Endothelial cell of umbilical vein (primary cell): ENCODE data around the gene STAB1. TPM values are rescaled to one million over a fixed set of nuclear protein-coding genes. Genes with fewer than 3 reads are reported as not detected.

ENCODE experiments used
- BruUV-seq: library from RNA; stranded (reverse); fragments of 400-500 nt; replicated peaks from 2 replicates; lab custom pipeline; 2021; lab: Mats Ljungman, UMichigan
- CTCF ChIA-PET: fragments of 300-600, 350-600 bp; sonication (Branson Sonifier 250); formaldehyde crosslinking; loops from one replicate; lab custom pipeline; 2021; ENCODE audit warnings: antibody characterized with exemption, inconsistent platforms; lab: Charles Lee
- POLR2A ChIA-PET: fragments of 300-600, 350-600 bp; sonication (Branson Sonifier 250); formaldehyde crosslinking; loops from one replicate; lab custom pipeline; 2021; ENCODE audit warnings: antibody characterized with exemption, inconsistent platforms; lab: Charles Lee
- DNase-seq: peaks from one replicate; pipeline ENCODE4 v3.0.0-alpha.2; 2011; ENCODE audit warnings: low read depth, low spot score
- FAIRE-seq: peaks from 2 replicates; lab custom pipeline; 2011; peaks lifted over from hg19 to GRCh38; lab: Jason Lieb, UNC
- H2AFZ ChIP-seq: 2 replicates; pipeline ENCODE4 v1.6.0; 2012; ENCODE audit warnings: low read depth, low read length, control low read depth, inconsistent platforms
- H3K27ac ChIP-seq: 2 replicates; pipeline ENCODE4 v1.5.1; 2011; ENCODE audit warnings: low read depth, mild to moderate bottlenecking, control low read depth, low read length, moderate library complexity; ENCODE audit not compliant: insufficient read depth
- H3K27me3 ChIP-seq, 2 experiments: 2 replicates each; pipeline versions ENCODE4 v1.6.0 to v1.6.1; 2011; ENCODE audit warnings: low read length in 2 of 2, mixed read lengths in 1 of 2; ENCODE audit not compliant: control insufficient read depth in 2 of 2, insufficient read depth in 2 of 2
- H3K36me3 ChIP-seq, 2 experiments: 2 replicates in 1 of 2; 3 replicates in 1 of 2; pipeline ENCODE4 v1.5.1; 2011; ENCODE audit warnings: low read length in 2 of 2, mild to moderate bottlenecking in 1 of 2, moderate library complexity in 1 of 2; ENCODE audit not compliant: control insufficient read depth in 2 of 2, insufficient read depth in 2 of 2; ENCODE audit errors: extremely low read depth in 1 of 2
- H3K4me1 ChIP-seq: 3 replicates; pipeline ENCODE4 v1.5.1; 2011; ENCODE audit warnings: mild to moderate bottlenecking, low read length; ENCODE audit not compliant: control insufficient read depth, insufficient read depth; ENCODE audit errors: extremely low read depth
- H3K4me2 ChIP-seq: 2 replicates; pipeline ENCODE4 v1.6.1; 2011; ENCODE audit warnings: low read length, control low read depth, mixed read lengths; ENCODE audit not compliant: insufficient read depth
- H3K4me3 ChIP-seq, 3 experiments: fragments of 200-600 bp in 1 of 3; sonication (generic), shearing (Covaris generic) in 1 of 3; replicated peaks in 1 of 3; 2 replicates each; pipeline ENCODE4 v1.5.1; 2011 to 2016; ENCODE audit warnings: control low read depth in 3 of 3, low read length in 3 of 3, mild to moderate bottlenecking in 2 of 3, inconsistent platforms in 1 of 3, low read depth in 1 of 3, moderate library complexity in 1 of 3; ENCODE audit not compliant: insufficient read depth in 1 of 3
- H3K79me2 ChIP-seq: 2 replicates; pipeline ENCODE4 v1.6.0; 2012; ENCODE audit warnings: low read length, inconsistent platforms; ENCODE audit not compliant: control insufficient read depth, insufficient read depth
- H3K9ac ChIP-seq: replicated peaks from 2 replicates; pipeline ENCODE3; 2011; ENCODE audit warnings: low read length, control low read depth; ENCODE audit not compliant: insufficient read depth; ENCODE audit errors: extremely low read depth
- H3K9me1 ChIP-seq: replicated peaks from 3 replicates; pipeline ENCODE4 v1.6.0; 2011; ENCODE audit warnings: mild to moderate bottlenecking, low read length; ENCODE audit not compliant: control insufficient read depth, insufficient read depth; ENCODE audit errors: extremely low read depth
- H3K9me3 ChIP-seq: replicated peaks from 2 replicates; pipeline ENCODE4 v1.5.1; 2012; ENCODE audit warnings: low read length, inconsistent platforms; ENCODE audit not compliant: control insufficient read depth, insufficient read depth
- H4K20me1 ChIP-seq: replicated peaks from 2 replicates; pipeline ENCODE3; 2011; ENCODE audit warnings: mild to moderate bottlenecking, low read length; ENCODE audit not compliant: control insufficient read depth, insufficient read depth; ENCODE audit errors: extremely low read depth
- EZH2 ChIP-seq: IDR thresholded peaks from 2 replicates; pipeline ENCODE4 v1.6.1; 2012; ENCODE audit warnings: borderline replicate concordance, low read depth, mild to moderate bottlenecking, moderate library complexity, low read length, inconsistent platforms; ENCODE audit not compliant: severe bottlenecking
- JUN ChIP-seq: IDR thresholded peaks from 2 replicates; pipeline ENCODE4 v1.6.1; 2011; ENCODE audit warnings: borderline replicate concordance, low read depth; ENCODE audit not compliant: insufficient read length, insufficient read depth
- MYC ChIP-seq: IDR thresholded peaks from one replicate; pipeline ENCODE4 v1.6.1; 2011; ENCODE audit warnings: mild to moderate bottlenecking, low read depth, low read length
- POLR2A ChIP-seq: IDR thresholded peaks from 2 replicates; pipeline ENCODE4 v1.6.1; 2012; ENCODE audit warnings: low read depth, mild to moderate bottlenecking, control low read depth, low read length
- POLR2AphosphoS5 ChIP-seq: IDR thresholded peaks from 2 replicates; pipeline ENCODE4 v1.6.1; 2012; ENCODE audit warnings: low read depth, mild to moderate bottlenecking, control low read depth, low read length, moderate library complexity; ENCODE audit not compliant: insufficient read depth
- dilution Hi-C: fragments of 300-500 bp; cut with MboI; formaldehyde crosslinking; loops from one replicate; pipeline ENCODE4 v1.15.0; 2019; ENCODE audit warnings: low sequenced_read_pairs; ENCODE audit not compliant: extremely low pct_ligation_motif_present
- intact Hi-C: fragments of 100-400 bp; cut with micrococcal nuclease; formaldehyde crosslinking; loops from one replicate; pipeline ENCODE4 v1.10.0; 2022
- polyA plus RNA-seq, 4 experiments: library from polyadenylated mRNA; depleted of rRNA in 3 of 4; stranded (reverse) in 3 of 4; unstranded in 1 of 4; fragments of >200 nt; gene quantifications; 2 replicates each; pipeline versions ENCODE4 v1.2.1 to v1.2.3, GENCODE V29; 2011 to 2012; ENCODE audit warnings: missing spikeins in 1 of 4
- total RNA-seq: library from RNA; stranded (reverse); gene quantifications from 2 replicates; pipeline ENCODE4 v1.2.3, GENCODE V29; 2021
- TF ChIP-seq, protein P1 (sequence below), 2 donors: IDR thresholded peaks; 1 replicate in 1 of 2; 2 replicates in 1 of 2; pipeline ENCODE4 v1.5.1; 2011; ENCODE audit warnings: low read length in 2 of 2, mild to moderate bottlenecking in 2 of 2, moderate library complexity in 2 of 2, control low read depth in 1 of 2, inconsistent platforms in 1 of 2, low read depth in 1 of 2; ENCODE audit not compliant: insufficient read depth in 1 of 2; ENCODE audit errors: extremely low read depth in 1 of 2

Gene STAB1
- total and polyA plus RNA-seq, 2 donors (not counting 3 experiments of a cell fraction or from before 2014, with no cell fraction given), result 369 TPM

DNA sequence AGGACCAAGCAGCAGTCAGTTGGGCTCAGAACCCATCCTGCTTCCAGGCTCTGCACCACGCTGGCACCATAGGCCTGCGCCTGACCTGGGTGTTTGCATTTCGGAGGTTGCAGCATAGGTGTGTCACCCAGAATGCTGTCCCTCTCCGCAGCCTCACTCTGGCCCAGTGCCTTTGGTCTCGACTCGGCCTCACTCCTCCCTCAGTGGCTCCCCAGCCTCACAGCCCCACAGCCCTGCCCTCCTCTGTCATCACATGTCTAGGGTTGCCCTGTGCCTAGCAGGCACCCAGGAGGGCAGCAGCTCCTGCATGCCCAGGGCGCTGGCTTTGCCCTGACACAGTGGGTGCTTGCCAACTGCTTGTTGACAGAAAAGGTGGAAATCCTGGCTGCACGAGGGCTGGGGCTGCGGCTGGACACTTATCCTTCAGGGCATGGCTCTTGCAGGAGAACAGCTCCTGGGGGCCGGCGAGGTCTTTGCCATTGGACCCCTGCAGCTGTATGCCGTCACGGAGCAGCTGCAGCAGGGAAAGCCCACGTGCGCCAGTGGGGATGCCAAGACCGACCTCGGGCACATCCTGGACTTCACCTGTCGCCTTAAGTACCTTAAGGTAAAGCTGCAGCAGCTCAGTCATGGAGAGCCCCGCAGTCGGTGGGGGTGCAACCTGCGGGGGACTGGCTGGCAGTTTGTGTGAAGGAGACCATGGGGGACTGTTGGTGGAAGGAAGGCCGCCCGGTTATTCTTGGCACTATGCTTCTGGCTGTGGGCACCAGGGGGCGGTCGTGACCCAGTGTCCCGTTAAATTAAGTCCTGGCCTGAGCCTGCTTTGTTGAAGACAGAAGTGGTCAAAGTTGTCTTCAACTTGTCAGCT, 23.5 kb upstream of the STAB1 start:
- no TSS peak for BruUV-seq
- POLR2A ChIA-PET, result no interaction called here
- FAIRE-seq, result peak; percentile 76

More for the DNA sequence above, 23.5 kb upstream of the STAB1 start:
- Histone ChIP-seq H3K36me3 (peaks cover 22 to 37% of the 10 kb centered on the region in 2 experiments), H4K20me1 (no peaks in the 10 kb centered on the region), H3K4me3 (no peak overlapping the region), H3K9ac (no peak overlapping the region), H3K27me3 (no peaks in the 10 kb centered on the region), H3K4me1 (no peaks in the 10 kb centered on the region), H3K4me2 (no peak overlapping the region), H3K27ac (no peak overlapping the region), H3K9me3 (no peaks in the 10 kb centered on the region), H3K9me1 (no peaks in the 10 kb centered on the region), H2AFZ (no peak overlapping the region), H3K79me2 (peaks cover 8% of the 10 kb centered on the region)
- CTCF ChIA-PET, result interaction anchor here (0.6 to 5.2 kb wide), 14 partner anchors 11 to 189 kb away, joined by 3 to 29 read pairs (median 5); partner anchors contain the start of genes STAB1 and UQCC5
- TF ChIP-seq, protein P1, sequence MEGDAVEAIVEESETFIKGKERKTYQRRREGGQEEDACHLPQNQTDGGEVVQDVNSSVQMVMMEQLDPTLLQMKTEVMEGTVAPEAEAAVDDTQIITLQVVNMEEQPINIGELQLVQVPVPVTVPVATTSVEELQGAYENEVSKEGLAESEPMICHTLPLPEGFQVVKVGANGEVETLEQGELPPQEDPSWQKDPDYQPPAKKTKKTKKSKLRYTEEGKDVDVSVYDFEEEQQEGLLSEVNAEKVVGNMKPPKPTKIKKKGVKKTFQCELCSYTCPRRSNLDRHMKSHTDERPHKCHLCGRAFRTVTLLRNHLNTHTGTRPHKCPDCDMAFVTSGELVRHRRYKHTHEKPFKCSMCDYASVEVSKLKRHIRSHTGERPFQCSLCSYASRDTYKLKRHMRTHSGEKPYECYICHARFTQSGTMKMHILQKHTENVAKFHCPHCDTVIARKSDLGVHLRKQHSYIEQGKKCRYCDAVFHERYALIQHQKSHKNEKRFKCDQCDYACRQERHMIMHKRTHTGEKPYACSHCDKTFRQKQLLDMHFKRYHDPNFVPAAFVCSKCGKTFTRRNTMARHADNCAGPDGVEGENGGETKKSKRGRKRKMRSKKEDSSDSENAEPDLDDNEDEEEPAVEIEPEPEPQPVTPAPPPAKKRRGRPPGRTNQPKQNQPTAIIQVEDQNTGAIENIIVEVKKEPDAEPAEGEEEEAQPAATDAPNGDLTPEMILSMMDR (IDR thresholded peaks at IDR 0.05; ENCODE audit: extremely low read depth in 1 of 2, insufficient read depth in 1 of 2, low read depth in 1 of 2, low read length in 2 of 2), result peak; percentile 75 to 86
- TF ChIP-seq JUN (no peak), POLR2A (no peak), POLR2AphosphoS5 (peak; percentile 31), EZH2 (no peak), MYC (no peak)
- DNase-seq, result peak; percentile 74
- intact Hi-C loops, result loop anchor here (1.0 to 10.0 kb wide), 3 partner anchors 24 to 213 kb away; partner anchors contain the start of genes GNL3, PBRM1 and STAB1
- dilution Hi-C loops, result no loop called here
